GM19324 (cell line): ENCODE measurements around the gene GPS2.

Experiments
- ATAC-seq: cut with Tn5 transposase; IDR thresholded peaks from one replicate; pipeline ENCODE4 v1.9.1; 2021; ENCODE audit warnings: mild to moderate bottlenecking, moderate library complexity; ENCODE audit not compliant: unreplicated experiment, low FRiP score

Gene GPS2

DNA sequence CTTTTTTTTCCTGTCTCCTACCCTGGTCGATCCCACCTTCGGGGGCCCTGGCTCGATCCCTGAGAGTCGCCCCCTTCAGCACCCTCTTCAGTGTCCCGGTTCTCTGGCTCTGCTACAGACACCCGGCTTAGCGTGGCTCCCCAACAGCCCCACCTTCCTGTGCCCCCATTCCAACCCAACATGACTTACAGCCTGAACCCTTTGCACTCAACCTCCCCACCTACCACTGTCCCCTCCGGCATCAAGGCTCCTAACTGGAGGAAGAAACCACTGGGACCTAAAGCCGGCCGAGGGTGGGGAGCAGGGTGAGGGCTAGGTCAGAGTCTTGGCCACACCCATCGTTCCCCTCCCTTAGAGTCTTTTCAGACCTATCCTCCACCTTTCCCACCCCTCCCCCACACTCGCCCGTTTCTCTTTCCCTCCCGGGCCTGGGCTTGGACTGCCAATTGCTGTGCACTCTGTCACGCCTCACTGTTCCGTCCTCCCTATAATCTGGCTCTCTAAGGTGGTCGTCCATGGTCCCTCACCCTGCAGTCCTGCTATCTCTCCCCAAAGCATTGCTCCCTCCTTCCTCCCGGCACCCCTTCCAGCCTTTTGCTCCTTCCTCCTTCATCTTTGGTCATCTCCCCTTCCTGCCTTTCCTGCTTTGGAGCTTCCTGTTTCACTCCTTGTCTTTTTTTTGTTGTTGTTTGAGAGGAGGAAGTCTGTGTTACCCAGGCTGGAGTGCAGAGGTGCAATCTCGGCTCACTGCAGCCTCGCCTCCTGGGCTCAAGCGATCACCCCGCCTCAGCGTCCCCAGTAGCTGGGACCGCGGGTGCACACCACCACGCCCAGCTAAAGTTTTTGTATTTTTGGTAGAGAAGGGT is 52.0 kb downstream of the GPS2 start:
- ATAC-seq, result no peak
